GM18858 (cell line): Measurements from ENCODE around the gene SPINT3.
"Not testable (repeated sequence)": the region's sequence is repeated elsewhere in the genome, so short reads cannot be mapped to it uniquely, and the experiment has no call there.

ENCODE experiments used
- ATAC-seq: cut with Tn5 transposase; IDR thresholded peaks from one replicate; pipeline ENCODE4 v1.9.1; 2021; ENCODE audit not compliant: unreplicated experiment

Gene SPINT3

DNA sequence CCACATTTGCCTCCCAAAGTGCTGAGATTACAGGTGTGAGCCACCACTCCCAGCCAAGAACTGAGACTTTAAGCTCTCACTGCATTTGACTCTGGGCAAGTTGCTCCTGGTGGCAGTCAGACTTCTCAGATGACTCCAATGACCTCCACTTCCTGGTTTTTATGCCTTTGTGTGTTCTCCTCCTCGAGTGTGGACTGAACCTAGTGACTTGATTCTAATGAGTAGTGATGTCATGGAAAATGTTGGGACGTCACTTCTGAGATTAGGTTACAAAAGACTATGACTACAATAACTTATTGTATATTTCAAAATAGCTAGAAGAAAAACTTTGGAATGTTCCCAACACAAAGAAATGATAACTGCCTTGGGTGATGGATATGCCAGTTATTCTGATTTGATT, 12.0 kb downstream of the SPINT3 start:
- ATAC-seq = no peak

DNA sequence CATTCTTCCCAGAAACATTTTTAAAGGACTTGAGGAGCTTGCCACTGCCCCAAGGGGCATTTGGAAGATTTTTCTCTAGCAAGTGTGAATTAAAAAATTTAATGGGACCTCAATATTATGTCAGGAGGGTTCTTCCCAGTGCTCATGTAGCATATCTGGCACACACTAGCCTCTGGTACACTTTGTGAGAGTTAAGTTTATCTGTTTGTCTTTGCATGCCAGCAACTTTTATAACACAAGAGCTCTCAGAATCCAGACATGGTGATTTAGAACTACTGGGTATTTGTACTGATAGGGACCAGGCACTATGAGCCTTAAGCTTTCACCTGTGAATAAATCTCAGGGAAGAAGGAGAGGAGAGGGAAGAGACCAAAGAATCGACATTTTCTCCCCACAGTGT, 12.9 kb downstream of the SPINT3 start:
- no peak for ATAC-seq

DNA sequence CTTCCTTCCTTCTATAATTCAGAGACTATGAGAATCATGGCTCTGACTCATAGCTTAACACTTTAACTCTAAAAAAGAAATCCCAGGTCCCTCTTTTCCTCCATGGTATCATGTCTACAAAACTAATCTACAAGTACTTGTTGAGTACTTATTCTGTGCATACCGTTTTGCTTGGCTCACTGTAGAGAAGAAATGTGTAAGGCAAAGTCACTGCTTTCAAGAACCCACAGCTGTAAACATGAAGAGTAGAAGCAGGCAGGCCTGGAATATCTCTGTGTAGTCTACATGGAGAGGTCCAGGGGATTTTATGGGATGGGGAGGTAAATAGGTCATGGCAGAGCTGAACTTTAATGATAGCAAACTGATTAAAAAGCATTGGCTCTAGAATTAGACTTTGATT, 13.8 kb downstream of the SPINT3 start:
- ATAC-seq = no peak

DNA sequence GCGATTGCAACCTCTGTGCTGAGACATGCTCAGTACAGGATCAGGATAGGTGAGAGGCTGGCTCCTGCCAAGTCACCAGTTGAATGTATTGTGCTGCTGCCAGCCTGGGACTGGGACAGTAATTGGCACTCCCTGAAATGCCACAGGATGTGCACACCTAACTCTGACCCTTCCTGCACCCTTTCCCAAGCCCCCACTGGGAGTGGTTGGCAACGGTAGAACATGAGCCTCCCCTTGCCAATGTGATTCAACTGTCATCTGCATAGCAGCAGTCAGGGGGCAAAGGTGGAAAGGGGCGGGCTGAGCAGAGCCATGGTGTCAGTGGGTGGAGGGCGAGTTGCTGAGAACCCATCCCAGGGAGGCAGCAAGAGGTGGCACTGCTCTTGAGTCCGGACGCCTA, 15.4 kb downstream of the SPINT3 start:
- no peak for ATAC-seq

DNA sequence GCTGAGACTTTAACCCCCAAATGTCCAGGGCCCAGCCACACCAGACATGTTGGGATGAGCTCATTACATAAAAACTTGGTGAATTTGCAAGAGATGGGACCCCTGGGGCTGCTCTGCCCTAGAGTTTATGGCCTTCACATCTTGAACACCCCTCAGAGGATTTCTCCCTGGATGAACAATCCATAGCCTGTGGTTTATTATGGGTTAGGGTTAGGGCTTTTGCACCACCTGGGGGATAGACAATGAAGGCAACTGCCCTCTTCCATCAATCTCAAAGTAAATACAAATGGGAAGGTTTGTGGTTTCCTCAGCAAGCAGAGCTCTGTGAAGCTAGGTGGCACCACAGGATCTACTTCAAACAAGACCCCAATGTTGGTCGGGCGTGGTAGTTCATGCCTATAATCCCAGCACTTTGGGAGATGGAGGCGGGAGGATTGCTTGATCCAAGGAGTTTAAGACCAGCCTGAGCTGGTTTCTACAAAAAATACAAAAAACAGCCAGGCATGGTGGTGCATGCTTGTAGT, 17.4 kb downstream of the SPINT3 start:
- ATAC-seq = no peak

DNA sequence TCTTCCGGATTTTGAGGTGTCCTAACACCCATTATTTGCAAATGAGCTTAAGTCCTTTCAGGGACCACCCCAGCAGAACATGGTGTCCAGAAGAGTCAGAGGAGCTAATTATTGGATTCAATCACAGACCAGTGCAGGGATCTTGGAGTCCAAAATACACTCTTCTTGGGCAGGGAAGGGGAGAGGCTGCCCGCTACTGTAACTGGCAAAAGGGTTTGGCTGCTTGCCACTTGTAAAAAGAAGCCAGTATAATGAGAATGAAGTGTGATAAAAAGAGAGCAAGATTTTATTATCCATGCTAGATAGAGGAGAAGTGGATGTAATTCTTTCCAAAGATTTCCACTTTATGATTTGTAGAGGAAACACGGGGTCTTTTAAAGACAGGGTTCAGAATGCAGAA, 19.3 kb downstream of the SPINT3 start:
- no peak for ATAC-seq

DNA sequence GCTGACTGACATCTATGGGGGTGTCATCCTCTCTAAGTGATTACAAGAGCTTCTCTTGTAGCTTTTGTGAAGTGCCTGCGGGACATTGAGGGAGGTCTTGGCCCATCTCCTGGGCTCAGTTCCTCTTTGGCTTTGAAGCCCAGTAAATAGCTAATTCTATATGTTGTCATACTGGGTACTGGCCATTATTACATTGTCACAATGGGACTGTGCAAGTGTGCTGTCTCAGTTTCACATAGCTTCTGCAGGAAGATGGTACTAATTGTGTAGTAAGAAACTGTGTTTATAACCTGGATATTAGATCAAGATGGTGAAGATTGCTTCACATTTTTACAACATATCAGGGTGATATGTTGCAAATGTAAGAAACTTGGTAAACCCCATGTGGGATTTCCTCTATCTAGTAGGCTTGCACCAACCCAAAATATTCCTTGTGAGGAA, 19.9 kb downstream of the SPINT3 start:
- ATAC-seq = no peak

DNA sequence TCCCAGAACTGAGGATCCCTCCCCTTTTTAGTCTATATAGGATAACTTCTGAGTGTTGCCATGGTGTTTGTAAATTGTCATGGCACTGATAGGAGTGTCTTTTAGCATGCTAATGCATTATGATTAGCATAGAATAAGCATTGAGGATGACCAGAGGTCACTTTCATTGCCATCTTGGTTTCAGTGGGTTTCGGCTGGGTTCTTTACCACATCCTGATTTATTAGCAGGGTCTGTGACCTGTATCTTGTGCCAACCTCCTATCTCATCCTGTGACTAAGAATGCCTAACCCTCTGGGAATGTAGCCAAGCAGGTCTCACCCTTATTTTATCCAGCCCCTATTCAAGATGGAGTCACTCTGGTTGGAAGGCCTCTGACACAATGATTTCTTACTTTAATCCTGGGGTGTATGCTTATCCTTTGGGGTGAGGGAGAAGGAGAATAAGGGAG, 26.3 kb downstream of the SPINT3 start:
- no peak for ATAC-seq

DNA sequence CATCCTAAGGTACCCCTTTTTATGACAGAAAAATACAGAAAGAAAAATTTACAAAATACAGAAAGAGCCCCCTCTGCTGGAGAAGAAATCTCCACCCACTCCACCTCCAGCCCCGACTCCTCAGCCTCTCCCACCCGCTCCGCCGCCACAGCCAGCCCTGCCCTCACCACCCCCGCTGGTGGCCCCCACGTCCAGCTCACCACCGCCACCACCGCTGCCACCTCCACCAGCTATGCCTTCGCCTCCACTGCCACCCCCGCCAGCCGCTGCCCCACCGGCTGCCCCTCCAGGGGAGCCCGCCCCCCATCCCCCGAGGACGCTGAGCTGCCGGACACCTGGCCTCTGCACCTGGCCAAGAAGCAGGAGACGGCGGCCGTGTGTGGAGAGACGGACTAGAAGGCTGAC, 28.2 kb downstream of the SPINT3 start:
- ATAC-seq = no peak

DNA sequence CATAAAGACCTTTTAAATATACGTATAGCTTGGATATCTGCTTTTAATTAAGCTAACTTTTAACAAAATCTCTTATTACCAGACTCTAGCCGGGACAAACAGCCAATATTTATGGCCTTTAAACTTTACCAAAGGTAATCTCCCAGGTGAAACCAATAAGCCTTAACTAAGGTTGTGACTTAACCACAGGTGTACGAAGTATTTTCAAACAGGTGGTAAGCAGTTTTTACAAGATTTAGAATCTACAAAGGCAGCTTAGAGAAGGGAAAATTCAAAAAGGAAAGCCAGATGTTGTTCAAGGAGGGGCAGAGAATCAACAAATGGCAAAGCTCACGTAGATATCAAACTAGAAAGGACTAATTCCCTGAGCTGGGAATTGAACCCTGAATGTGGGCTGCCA, 30.0 kb downstream of the SPINT3 start:
- no peak for ATAC-seq

DNA sequence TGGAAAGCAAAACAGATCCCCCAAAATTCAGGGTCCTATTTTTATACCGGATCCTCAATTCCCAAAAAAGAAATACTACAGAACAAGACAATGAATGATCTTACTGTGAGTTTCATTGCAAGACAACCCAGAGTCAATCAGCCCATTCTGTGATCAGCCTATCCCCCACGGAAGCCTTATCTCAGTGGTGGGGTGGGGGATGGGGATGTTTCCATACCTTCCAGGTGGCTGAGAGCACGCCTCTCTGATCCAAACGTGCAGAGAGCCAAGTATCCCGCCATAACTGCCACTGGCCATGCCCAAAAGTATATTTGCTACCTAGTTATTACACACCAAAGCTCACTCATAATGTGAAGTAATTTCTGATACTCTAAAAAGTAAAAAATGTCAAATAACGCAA, 30.7 kb downstream of the SPINT3 start:
- no peak for ATAC-seq

DNA sequence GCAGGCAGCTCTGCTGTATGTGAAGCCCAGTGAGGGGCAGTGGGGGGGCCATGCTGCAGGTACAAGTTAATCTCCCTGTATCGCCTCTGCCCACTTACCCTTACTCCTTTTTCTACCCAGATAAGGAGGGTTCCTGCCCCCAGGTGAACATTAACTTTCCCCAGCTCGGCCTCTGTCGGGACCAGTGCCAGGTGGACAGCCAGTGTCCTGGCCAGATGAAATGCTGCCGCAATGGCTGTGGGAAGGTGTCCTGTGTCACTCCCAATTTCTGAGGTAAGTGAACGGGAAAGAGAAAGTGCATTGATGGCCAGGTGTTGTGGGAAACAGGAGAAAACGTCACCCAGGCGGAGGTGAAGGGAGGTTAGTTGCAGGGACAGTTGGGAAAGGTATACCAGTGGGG, 35.6 kb downstream of the SPINT3 start:
- ATAC-seq = no peak

DNA sequence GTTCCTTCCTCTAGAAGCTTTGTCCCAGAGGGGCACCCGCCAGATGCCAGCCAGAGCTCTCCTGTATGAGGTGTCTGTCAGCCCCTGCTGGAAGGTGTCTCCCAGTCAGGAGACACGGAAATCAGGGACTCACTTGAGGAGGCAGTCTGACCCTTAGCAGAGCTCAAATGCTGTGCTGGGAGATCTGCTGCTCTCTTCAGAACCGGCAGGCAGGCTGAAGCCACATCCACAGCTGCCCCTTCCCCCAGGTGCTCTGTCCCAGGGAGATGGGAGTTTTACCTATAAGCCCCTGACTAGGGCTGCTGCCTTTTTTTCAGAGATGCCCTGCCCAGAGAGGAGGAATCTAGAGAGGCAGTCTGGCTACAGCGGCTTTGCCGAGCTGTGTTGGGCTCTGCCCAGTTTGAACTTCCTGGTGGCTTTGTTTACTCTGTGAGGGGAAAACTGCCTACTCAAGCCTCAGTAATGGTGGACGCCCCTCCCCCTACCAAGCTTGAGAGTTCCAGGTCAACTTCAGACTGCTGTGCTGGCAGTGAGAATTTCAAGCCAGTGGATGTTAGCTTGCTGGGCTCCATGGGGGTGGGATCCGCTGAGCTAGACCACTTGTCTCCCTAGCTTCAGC, 37.8 kb downstream of the SPINT3 start:
- not testable (repeated sequence) for ATAC-seq

DNA sequence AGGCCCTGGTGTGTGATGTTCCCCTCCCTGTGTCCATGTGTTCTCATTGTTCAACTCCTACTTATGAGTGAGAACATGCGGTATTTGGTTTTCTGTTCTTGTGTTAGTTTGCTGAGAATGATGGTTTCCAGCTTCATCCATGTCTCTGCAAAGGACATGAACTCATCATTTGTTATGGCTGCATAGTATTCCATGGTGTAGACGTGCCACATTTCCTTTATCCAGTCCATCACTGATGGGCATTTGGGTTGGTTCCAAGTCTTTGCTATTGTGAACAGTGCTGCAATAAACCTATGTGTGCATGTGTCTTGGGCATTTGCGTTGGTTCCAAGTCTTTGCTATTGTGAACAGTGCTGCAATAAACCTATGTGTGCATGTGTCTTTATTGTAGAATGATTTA, 43.1 kb downstream of the SPINT3 start:
- not testable (repeated sequence) for ATAC-seq

DNA sequence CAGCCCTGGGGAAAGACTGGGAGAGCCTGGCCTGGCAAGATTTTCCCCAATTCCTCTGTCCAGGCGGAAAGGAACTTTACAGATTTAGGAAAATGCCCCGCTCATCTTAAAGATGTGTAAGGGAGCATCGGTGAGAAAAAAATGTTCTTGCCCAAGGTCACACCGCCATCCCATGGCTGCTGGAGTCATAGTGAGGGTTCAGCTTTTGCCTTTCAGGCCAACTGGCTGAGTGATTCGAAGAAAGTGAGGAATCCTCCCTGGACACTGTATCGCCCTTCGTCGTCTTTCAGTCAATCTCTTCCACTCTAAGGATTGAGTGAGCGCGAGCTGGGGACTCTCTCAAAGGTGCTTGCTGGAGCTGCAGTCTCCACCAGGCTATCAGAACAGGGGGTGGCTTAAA, 44.5 kb downstream of the SPINT3 start:
- ATAC-seq = no peak

DNA sequence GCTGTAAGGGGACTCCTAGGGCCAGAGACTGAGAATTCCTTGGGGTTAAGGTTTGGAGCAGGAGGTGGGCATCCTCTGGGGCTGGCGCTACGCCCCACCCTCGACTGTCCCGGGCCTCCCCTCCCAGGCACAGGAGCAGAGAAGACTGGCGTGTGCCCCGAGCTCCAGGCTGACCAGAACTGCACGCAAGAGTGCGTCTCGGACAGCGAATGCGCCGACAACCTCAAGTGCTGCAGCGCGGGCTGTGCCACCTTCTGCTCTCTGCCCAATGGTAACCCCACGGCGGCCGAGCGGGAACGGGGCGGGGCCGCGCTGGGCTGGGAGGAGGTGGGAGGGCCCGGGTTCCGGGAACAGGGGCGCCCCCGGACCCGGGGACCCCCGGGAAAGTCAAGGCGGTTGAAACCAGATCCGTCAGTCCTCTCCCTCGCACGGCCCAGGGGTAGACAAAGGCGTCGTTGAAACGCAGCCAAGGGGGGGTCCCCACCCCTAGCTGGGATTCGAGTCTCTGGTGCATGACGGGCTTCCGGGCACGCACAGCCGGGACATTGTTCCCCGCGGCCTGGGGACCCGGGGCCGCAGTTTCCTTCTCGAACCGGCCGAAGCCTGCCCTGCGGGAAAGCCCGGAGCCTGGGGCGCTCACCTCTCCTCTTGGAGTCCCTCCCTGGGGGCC, 45.0 kb downstream of the SPINT3 start:
- no peak for ATAC-seq

DNA sequence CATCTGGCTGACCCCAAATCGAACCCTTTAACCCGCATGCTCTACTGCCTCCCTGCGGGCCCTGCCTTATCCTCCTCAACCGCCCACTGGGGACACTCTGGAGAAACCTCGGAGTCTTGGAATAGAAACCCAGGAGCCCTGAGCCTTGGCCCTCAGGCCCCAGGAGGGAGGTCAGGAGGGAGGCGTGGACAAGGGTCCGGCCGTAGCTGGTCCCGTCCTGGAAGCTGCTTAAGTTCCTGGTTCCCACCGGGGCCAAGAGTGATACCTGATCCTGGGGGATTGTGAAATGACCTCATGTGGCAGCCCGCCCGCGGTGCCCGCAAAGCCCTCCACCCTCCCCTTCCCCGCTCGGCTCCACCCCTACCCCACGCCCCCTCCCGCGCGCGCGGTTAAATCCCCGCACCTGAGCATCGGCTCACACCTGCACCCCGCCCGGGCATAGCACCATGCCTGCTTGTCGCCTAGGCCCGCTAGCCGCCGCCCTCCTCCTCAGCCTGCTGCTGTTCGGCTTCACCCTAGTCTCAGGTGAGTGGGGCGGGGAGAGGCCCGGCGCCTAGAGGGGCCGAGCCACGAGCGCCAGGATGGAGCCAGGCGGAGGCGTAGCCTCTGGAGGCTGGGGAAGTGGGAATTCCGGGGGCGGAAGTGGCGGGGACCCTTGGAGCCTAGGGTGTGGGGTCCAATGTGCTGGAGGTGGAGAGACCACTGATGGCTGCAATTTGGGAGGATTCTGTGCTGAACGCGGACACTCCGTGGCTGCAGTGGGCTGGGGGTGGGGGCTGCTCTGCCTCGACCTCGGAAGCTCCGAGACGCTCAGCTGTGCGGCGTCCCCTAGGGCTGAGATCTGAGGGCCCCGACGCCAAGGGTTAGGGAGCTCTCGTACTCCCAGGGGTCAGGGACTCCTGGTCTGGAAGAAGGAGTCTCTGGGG, 45.8 kb downstream of the SPINT3 start, which contains the start of gene WFDC2:
Gene WFDC2, plus strand, starts transcription at position 418 of the 926 bp plus-strand sequence. Its CDS starts 29 bp downstream, at position 447.
- no peak for ATAC-seq

DNA sequence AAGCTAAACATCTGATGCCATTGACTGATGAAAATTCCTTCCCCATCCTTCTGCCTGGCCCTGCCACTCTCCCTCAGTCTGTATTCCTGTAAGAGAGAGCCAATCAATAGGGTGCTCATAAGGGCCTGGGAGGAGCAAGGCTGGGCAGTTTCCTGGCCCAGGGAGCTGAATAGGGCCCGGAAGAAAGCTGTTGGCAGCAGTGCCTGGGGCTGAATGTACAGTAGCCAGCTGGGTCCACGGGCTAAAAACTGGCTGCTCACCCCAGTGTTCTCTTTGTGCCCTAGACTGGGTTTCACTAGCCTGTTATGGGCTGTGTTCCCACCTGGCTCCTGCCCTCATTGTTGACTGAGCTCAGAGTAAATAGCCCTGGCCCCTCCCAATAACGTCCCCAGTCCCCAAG, 47.6 kb downstream of the SPINT3 start:
- no peak for ATAC-seq

DNA sequence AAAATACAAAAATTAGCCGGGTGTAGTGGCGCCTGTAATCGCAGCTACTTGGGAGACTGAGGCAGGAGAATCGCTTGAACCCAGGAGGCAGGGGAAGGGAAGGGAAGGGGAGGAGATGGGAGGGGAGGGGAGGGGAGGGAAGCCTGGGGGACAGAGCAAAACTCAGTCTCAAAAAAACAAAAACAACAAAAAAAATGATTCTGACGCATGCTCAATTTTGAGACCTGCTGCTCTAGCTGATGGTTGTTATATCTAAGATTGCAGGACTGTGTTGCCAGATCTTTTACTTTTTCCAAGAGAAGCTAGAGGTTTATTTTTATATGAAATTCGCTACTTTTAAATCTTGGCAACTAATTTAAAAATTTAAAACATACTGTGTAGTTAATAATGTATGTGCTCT, 48.2 kb downstream of the SPINT3 start:
- no peak for ATAC-seq

DNA sequence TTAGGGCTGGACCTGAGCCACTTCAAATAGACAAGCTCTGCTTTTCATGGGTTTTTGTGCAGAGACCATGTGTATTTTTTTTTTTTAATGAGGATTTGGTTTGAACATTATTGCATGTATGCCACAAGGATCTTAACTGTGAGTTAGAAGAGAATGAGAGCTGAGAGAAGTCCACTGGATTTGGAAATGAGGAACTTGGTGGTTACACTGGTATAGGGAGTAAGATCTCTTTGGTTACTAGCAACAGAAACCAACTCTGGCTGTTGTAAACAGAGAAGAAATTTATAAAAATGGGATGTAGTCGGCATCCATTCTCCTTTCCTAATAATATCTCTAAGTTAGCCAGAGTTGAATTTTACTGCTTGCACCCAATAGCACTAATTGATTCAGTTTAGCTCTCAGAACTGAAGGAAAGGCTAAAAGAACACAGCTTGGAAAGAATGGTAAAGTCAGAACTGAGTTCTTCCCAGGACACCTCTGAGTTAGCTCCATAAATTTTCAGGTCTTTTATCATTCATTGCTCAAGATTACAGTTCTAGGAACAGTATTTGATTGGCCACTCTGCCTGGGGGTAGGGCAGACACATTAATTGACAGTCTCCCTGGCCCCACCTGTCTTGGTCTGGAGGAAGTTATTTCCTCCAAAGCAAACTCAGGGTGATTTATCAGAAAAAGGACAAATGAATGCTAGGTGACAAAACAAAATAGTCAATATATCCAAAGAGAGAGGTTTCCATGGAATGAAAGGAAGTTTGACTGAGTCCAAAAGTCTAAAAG, 49.7 kb downstream of the SPINT3 start:
- no peak for ATAC-seq

DNA sequence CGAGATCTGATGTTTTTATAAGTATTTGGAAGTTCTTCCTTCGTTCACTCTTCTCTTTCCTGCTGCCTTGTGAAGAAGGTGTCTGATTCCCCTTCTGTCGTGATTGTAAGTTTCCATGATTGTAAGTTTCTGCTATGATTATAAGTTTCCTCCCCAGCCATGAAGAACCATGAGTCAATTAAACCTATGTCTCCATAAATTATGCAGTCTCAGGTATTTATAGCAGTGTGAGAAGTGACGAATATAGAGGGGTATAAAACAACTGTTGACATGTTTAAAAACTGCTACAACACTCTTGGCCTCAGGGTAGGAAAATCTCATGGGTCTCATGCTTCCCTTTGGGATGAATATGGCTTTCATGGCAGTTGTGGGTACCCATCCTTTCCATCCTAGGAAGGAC, 51.7 kb downstream of the SPINT3 start:
- no peak for ATAC-seq
